H1 (cell line): ENCODE measurements around the gene ANAPC5. TPM values are rescaled to one million over a fixed set of nuclear protein-coding genes. Genes with fewer than 3 reads are reported as not detected.

Source experiments
- PHF8 ChIP-seq: fragments of 200-600 bp; sonication (generic); conservative IDR thresholded peaks from 2 replicates; pipeline ENCODE4 v1.7.1; 2012; ENCODE audit warnings: low read depth, mild to moderate bottlenecking, inconsistent platforms, low read length, moderate library complexity
- RXRA ChIP-seq: IDR thresholded peaks from 2 replicates; pipeline ENCODE4 v1.6.1; 2011; ENCODE audit warnings: low read depth, mild to moderate bottlenecking, low read length, moderate library complexity; ENCODE audit not compliant: insufficient read depth
- polyA plus RNA-seq, 7 experiments: library from polyadenylated mRNA; depleted of rRNA in 3 of 7; stranded (reverse) in 5 of 7; unstranded in 2 of 7; fragments of >200 nt in 5 of 7; fragments of 200-250 nt in 2 of 7; gene quantifications; 1 replicate in 5 of 7; 2 replicates in 1 of 7; 4 replicates in 1 of 7; pipeline versions ENCODE4 v1.2.1 to v1.2.3, GENCODE V29; 2011 to 2013; ENCODE audit warnings: missing spikeins in 2 of 7, mixed read lengths in 2 of 7
- total RNA-seq: library from RNA; stranded (reverse); fragmentation: NEBNext Ultra II Directional; extraction: Animal tissue kit (Norgen Biotek cat#: 25700); gene quantifications from 2 replicates; pipeline ENCODE4 v1.2.1, GENCODE V29; 2021

Gene ANAPC5
- total and polyA plus RNA-seq, 2 of the 8 experiments (the other 6 are each of a cell fraction or from before 2014, with no cell fraction given), result 103 to 127 TPM

DNA sequence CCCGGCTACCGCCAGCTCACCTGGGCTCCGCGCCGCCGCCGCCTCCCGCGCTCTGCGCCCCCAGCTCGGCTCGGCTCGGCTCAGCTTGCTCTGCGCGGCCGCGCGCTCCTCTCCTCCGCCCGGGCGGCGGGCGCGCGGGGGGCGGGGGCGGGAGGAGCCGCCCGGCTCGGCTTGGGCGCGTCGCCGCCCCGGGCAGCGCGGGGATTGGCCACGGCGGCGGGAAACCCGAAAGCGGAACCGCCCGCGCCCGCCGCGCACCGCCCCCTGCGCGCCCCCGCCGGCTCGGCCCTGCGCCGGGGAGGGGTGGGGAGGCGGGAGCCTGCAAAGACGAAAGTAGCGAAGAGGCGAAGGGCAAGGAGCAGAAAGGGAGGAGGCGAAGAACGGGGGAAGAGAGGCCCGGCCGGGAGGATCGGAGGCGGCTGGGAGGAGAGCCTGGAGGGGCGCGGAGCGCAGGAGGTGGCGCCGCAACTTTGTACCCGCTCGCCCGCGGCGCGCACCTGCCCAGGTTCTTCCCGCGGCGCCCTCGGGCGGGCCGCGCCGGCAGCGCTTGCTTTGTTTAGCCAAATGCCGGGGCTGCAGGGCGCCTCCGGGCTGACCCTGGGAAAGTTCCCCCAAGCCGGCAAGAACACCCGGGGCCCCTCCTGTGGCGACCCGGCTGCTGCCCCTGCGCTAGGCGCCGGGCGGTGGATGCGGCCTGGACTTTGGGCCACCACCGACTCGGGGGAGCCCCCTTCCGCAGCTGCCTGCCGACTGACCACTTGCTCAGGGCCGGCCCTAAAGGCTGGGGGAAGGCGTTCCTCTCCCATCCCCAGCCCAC, 55.4 kb downstream of the ANAPC5 start, which contains the start of gene CAMKK2 (continued):
- TF ChIP-seq PHF8 (peak; percentile 67), RXRA (no peak)
